Esophagus squamous epithelium (tissue), 5 donors: ENCODE measurements around the gene B3GNT7. TPM values are rescaled to one million over a fixed set of nuclear protein-coding genes. Genes with fewer than 3 reads are reported as not detected.

Experiments used
- DNase-seq: peaks from one replicate; lab custom pipeline; 2025; lab: John Stamatoyannopoulos, UW
- H3K27ac ChIP-seq, 4 donors: fragments of 200-600 bp; sonication (generic); one replicate each; pipeline ENCODE4 v1.5.1; 2016 to 2019; ENCODE audit warnings: mild to moderate bottlenecking in 1 of 4
- H3K27me3 ChIP-seq, 4 donors: fragments of 200-600 bp; sonication (generic); 1 replicate in 3 of 4; 2 replicates in 1 of 4; pipeline versions ENCODE4 v1.5.1 to v1.6.0; 2017 to 2021; ENCODE audit warnings: antibody characterized with exemption in 1 of 4
- H3K36me3 ChIP-seq, 3 donors: fragments of 200-600 bp; sonication (generic); one replicate each; pipeline ENCODE4 v1.5.1; 2016 to 2019
- H3K4me1 ChIP-seq, 3 donors: fragments of 200-600 bp; sonication (generic); one replicate each; pipeline ENCODE4 v1.5.1; 2017 to 2019
- H3K4me3 ChIP-seq, 4 donors: fragments of 200-600 bp; sonication (generic); 1 replicate in 3 of 4; 2 replicates in 1 of 4; pipeline ENCODE4 v1.5.1; 2016 to 2019; ENCODE audit warnings: mild to moderate bottlenecking in 2 of 4, moderate library complexity in 1 of 4
- H3K9me3 ChIP-seq, 3 donors: fragments of 200-600 bp; sonication (generic); one replicate each; pipeline ENCODE4 v1.5.1; 2016 to 2019
- CTCF ChIP-seq, 6 experiments: fragments of 450-650 bp in 4 of 6; fragments of 200-600 bp in 2 of 6; sonication (generic) in 2 of 6; IDR thresholded peaks; one replicate each; pipeline ENCODE4 v1.5.1; 2016 to 2019; ENCODE audit warnings: antibody characterized with exemption in 6 of 6, mild to moderate bottlenecking in 4 of 6, moderate library complexity in 4 of 6
- POLR2A ChIP-seq, 4 donors: fragments of 450-650 bp; IDR thresholded peaks; one replicate each; pipeline ENCODE4 v1.6.1; 2017; ENCODE audit warnings: antibody characterized with exemption in 4 of 4, mild to moderate bottlenecking in 4 of 4, moderate library complexity in 3 of 4
- WGBS, 2 donors: methylation state at CpG; one replicate each; pipeline ENCODE4 v1.1.5; 2018; 5-methylcytosine and 5-hydroxymethylcytosine counted together
- intact Hi-C: fragments of 100-400 bp; cut with DNase I; formaldehyde crosslinking; loops from one replicate; pipeline ENCODE4 v1.15.0; 2022
- total RNA-seq, 4 donors: library from RNA; depleted of rRNA; stranded (reverse); fragments of >200 nt; gene quantifications; one replicate each; pipeline ENCODE4 v1.1.0, GENCODE V29; 2016
- donor health status: DM: yes; HTN: yes; CAD: no.

The B3GNT7 gene
- total RNA-seq, 4 donors from 2014 or later, result 2.1 to 8.1 (median 5.2) TPM

- H3K4me1 ChIP-seq, result peaks cover 0 to 9% (median 3%) of the 10 kb centered on the region in 3 donors
- intact Hi-C loops, result no loop called here
- 98 to 100% methylated on average over 5 to 8 of the region's 8 CpGs for WGBS, 2 donors
- no peak overlapping the region for H3K27ac ChIP-seq
- H3K9me3 ChIP-seq, result no peaks in the 10 kb centered on the region
- TF ChIP-seq POLR2A (IDR thresholded peaks at IDR 0.05), result no peak
- TF ChIP-seq CTCF (IDR thresholded peaks at IDR 0.05), result no peak
- H3K4me3 ChIP-seq, result no peak overlapping the region
- H3K36me3 ChIP-seq, result no peaks in the 10 kb centered on the region
- DNase-seq, result no peak
- H3K27me3 ChIP-seq, result peaks cover 0 to 4% (median 0%) of the 10 kb centered on the region in 4 donors
Observed at GRCh38 chr2:231367178-231367577, 28.3 kb upstream of the B3GNT7 start.

GRCh38 chr2:231369580-231370428 lies 25.7 kb upstream of the B3GNT7 start:
- no peak overlapping the region for H3K27ac ChIP-seq

GRCh38 chr2:231370429-231370748 lies 25.1 kb upstream of the B3GNT7 start:
- intact Hi-C loops, result no loop called here
- Histone ChIP-seq H3K9me3 (no peaks in the 10 kb centered on the region), H3K4me1 (peaks cover 0 to 2% (median 0%) of the 10 kb centered on the region in 3 donors), H3K36me3 (no peaks in the 10 kb centered on the region), H3K4me3 (no peak overlapping the region), H3K27ac (no peak overlapping the region), H3K27me3 (peaks cover 0 to 4% (median 0%) of the 10 kb centered on the region in 4 donors)
- WGBS, 2 donors, result 95 to 100% methylated on average over 3 to 4 of the region's 6 CpGs
- TF ChIP-seq CTCF (IDR thresholded peaks at IDR 0.05), result no peak
- no peak for TF ChIP-seq POLR2A (IDR thresholded peaks at IDR 0.05)
- no peak for DNase-seq

More at GRCh38 chr2:231369580-231370428, 25.7 kb upstream of the B3GNT7 start:
- intact Hi-C loops, result no loop called here
- Histone ChIP-seq H3K9me3 (no peaks in the 10 kb centered on the region), H3K4me1 (peaks cover 0 to 8% (median 3%) of the 10 kb centered on the region in 3 donors), H3K4me3 (no peak overlapping the region), H3K36me3 (no peaks in the 10 kb centered on the region), H3K27me3 (peaks cover 0 to 4% (median 0%) of the 10 kb centered on the region in 4 donors)
- TF ChIP-seq POLR2A (IDR thresholded peaks at IDR 0.05) (no peak), CTCF (IDR thresholded peaks at IDR 0.05) (no peak)
- 84 to 88% methylated on average over 3 to 15 of the region's 23 CpGs for WGBS, 2 donors
- DNase-seq, result no peak

- H3K4me3 ChIP-seq, result no peak overlapping the region
- no peak overlapping the region for H3K27ac ChIP-seq
- no peaks in the 10 kb centered on the region for H3K9me3 ChIP-seq
- intact Hi-C loops, result no loop called here
- no peak for TF ChIP-seq POLR2A (IDR thresholded peaks at IDR 0.05)
- no peak for TF ChIP-seq CTCF (IDR thresholded peaks at IDR 0.05)
- DNase-seq, result no peak
- peaks cover 0 to under 1% (median 0%) of the 10 kb centered on the region in 4 donors for H3K27me3 ChIP-seq
- WGBS, 2 donors, result 85 to 87% methylated on average over 5 to 7 of the region's 21 CpGs
- no peaks in the 10 kb centered on the region for H3K36me3 ChIP-seq
- H3K4me1 ChIP-seq, result no peaks in the 10 kb centered on the region
Observed at GRCh38 chr2:231370749-231371429, 24.6 kb upstream of the B3GNT7 start.
